Stomach smooth muscle (tissue), 2 donors: ENCODE data around the gene KRT78.

Source experiments
- H3K27ac ChIP-seq: one replicate; pipeline ENCODE4 v1.7.0; 2013; ENCODE audit warnings: mild to moderate bottlenecking, low read length, inconsistent platforms
- H3K27me3 ChIP-seq, 2 donors: one replicate each; pipeline ENCODE4 v1.7.0; 2013; ENCODE audit warnings: low read length in 2 of 2; ENCODE audit not compliant: insufficient read depth in 2 of 2, control insufficient read depth in 1 of 2
- H3K36me3 ChIP-seq, 2 donors: one replicate each; pipeline ENCODE4 v1.7.0; 2013; ENCODE audit warnings: low read length in 2 of 2; ENCODE audit not compliant: control insufficient read depth in 2 of 2, insufficient read depth in 2 of 2
- H3K4me1 ChIP-seq: one replicate; pipeline ENCODE4 v1.7.0; 2013; ENCODE audit warnings: low read length; ENCODE audit not compliant: control insufficient read depth, insufficient read depth
- H3K4me3 ChIP-seq, 2 donors: one replicate each; pipeline ENCODE4 v1.7.0; 2013; ENCODE audit warnings: low read length in 2 of 2
- H3K9ac ChIP-seq, 2 donors: one replicate each; pipeline ENCODE4 v1.7.0; 2013; ENCODE audit warnings: low read length in 2 of 2, mild to moderate bottlenecking in 1 of 2
- H3K9me3 ChIP-seq, 2 donors: one replicate each; pipeline ENCODE4 v1.7.0; 2013; ENCODE audit warnings: low read length in 2 of 2; ENCODE audit not compliant: control insufficient read depth in 2 of 2
- donor health status: healthy.
- donor health status: Pancreatic carcinoma.

The KRT78 gene

GRCh38 chr12:52879394-52880351, 30.9 kb upstream of the KRT78 start:
- Histone ChIP-seq H3K9ac (no peak overlapping the region), H3K36me3 (no peaks in the 10 kb centered on the region), H3K4me3 (peak overlapping the region in 1 of 2 donors; percentile 57), H3K9me3 (no peaks in the 10 kb centered on the region), H3K27ac (no peak overlapping the region), H3K27me3 (no peaks in the 10 kb centered on the region), H3K4me1 (peaks cover 24% of the 10 kb centered on the region)

- Histone ChIP-seq H3K36me3 (no peaks in the 10 kb centered on the region), H3K9me3 (no peaks in the 10 kb centered on the region), H3K4me1 (peaks cover 29% of the 10 kb centered on the region), H3K4me3 (peak overlapping the region in 1 of 2 donors; percentile 35), H3K27me3 (no peaks in the 10 kb centered on the region), H3K9ac (peak overlapping the region in 1 of 2 donors; percentile 13), H3K27ac (no peak overlapping the region)
Measured at GRCh38 chr12:52878507-52879393, 30.0 kb upstream of the KRT78 start.

GRCh38 chr12:52877242-52877641, 28.4 kb upstream of the KRT78 start:
- H3K9ac ChIP-seq: no peak overlapping the region
- H3K4me1 ChIP-seq: peaks cover 33% of the 10 kb centered on the region
- no peaks in the 10 kb centered on the region for H3K9me3 ChIP-seq
- no peak overlapping the region for H3K4me3 ChIP-seq
- no peaks in the 10 kb centered on the region for H3K36me3 ChIP-seq
- no peaks in the 10 kb centered on the region for H3K27me3 ChIP-seq
- H3K27ac ChIP-seq: no peak overlapping the region

GRCh38 chr12:52876372-52876771, 27.6 kb upstream of the KRT78 start:
- Histone ChIP-seq H3K27me3 (no peaks in the 10 kb centered on the region), H3K36me3 (no peaks in the 10 kb centered on the region), H3K4me1 (peaks cover 33% of the 10 kb centered on the region), H3K9ac (no peak overlapping the region), H3K9me3 (no peaks in the 10 kb centered on the region), H3K4me3 (no peak overlapping the region), H3K27ac (no peak overlapping the region)

- H3K27ac ChIP-seq: peak overlapping the region; percentile 11
- H3K4me1 ChIP-seq: peaks cover 32% of the 10 kb centered on the region
- H3K9ac ChIP-seq: peak overlapping the region; percentile 39 to 64
Measured at GRCh38 chr12:52874573-52875435, 26.0 kb upstream of the KRT78 start.

GRCh38 chr12:52873832-52874572, 25.2 kb upstream of the KRT78 start:
- H3K4me1 ChIP-seq: peaks cover 24% of the 10 kb centered on the region
- H3K4me3 ChIP-seq: peak overlapping the region; percentile 67 to 72
- H3K36me3 ChIP-seq: no peaks in the 10 kb centered on the region
- H3K9ac ChIP-seq: peak overlapping the region; percentile 71 to 80
- H3K27me3 ChIP-seq: no peaks in the 10 kb centered on the region
- no peaks in the 10 kb centered on the region for H3K9me3 ChIP-seq
- H3K27ac ChIP-seq: peak overlapping the region; percentile 53

More at GRCh38 chr12:52874573-52875435, 26.0 kb upstream of the KRT78 start:
- Histone ChIP-seq H3K27me3 (no peaks in the 10 kb centered on the region), H3K36me3 (no peaks in the 10 kb centered on the region), H3K9me3 (no peaks in the 10 kb centered on the region), H3K4me3 (peak overlapping the region; percentile 51 to 72)

GRCh38 chr12:52873513-52873831, 24.7 kb upstream of the KRT78 start:
- H3K27ac ChIP-seq: peak overlapping the region; percentile 53

GRCh38 chr12:52872644-52873389, 24.0 kb upstream of the KRT78 start:
- Histone ChIP-seq H3K4me3 (no peak overlapping the region), H3K27ac (no peak overlapping the region), H3K9me3 (no peaks in the 10 kb centered on the region), H3K36me3 (no peaks in the 10 kb centered on the region), H3K4me1 (peaks cover 18% of the 10 kb centered on the region), H3K9ac (no peak overlapping the region), H3K27me3 (no peaks in the 10 kb centered on the region)

More at GRCh38 chr12:52873513-52873831, 24.7 kb upstream of the KRT78 start:
- Histone ChIP-seq H3K4me1 (peaks cover 19% of the 10 kb centered on the region), H3K27me3 (no peaks in the 10 kb centered on the region), H3K9me3 (no peaks in the 10 kb centered on the region), H3K9ac (peak overlapping the region; percentile 71 to 80), H3K36me3 (no peaks in the 10 kb centered on the region), H3K4me3 (peak overlapping the region; percentile 67 to 72)

- H3K27me3 ChIP-seq: no peaks in the 10 kb centered on the region
- H3K4me1 ChIP-seq: peaks cover 18% of the 10 kb centered on the region
- H3K9ac ChIP-seq: no peak overlapping the region
- H3K9me3 ChIP-seq: no peaks in the 10 kb centered on the region
- H3K27ac ChIP-seq: no peak overlapping the region
- no peak overlapping the region for H3K4me3 ChIP-seq
- H3K36me3 ChIP-seq: no peaks in the 10 kb centered on the region
Measured at GRCh38 chr12:52871291-52872039, 22.7 kb upstream of the KRT78 start.
